OCI-LY3 (cell line): ENCODE data around the gene TRMT1.

Experiments used
- EZH2phosphoT487 ChIP-seq: fragments of 200-600 bp; shearing (Covaris generic); IDR thresholded peaks from 2 replicates; pipeline ENCODE4 v1.6.1; 2018; ENCODE audit warnings: antibody characterized with exemption, mixed run types, low read depth
- TF ChIP-seq, protein P1 (sequence below): fragments of 200-600, 300-600 bp; sonication (generic); IDR thresholded peaks from 2 replicates; pipeline ENCODE4 v1.5.1; 2014; ENCODE audit warnings: antibody characterized with exemption, low read length, low read depth

DNA sequence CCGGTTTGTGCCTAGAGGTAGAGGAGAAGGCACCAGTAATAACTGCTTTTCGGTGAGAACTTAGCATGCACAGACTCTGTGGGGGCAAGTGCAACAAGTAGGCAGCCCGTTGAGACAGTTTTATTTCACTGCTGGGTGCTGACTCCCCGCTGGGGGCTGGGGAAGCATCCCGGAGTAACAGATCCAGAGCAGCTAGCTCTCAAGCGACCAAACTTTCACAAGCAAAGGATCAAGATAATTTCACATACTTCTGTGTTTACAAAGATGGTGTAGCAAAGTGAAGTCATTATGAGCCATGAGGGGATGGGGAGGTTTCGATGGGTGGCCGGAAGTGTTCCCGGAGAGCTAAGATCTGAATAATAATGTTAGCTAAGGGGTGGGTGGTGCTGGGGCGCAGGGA, 4.3 kb upstream of the TRMT1 start:
- TF ChIP-seq, protein P1, sequence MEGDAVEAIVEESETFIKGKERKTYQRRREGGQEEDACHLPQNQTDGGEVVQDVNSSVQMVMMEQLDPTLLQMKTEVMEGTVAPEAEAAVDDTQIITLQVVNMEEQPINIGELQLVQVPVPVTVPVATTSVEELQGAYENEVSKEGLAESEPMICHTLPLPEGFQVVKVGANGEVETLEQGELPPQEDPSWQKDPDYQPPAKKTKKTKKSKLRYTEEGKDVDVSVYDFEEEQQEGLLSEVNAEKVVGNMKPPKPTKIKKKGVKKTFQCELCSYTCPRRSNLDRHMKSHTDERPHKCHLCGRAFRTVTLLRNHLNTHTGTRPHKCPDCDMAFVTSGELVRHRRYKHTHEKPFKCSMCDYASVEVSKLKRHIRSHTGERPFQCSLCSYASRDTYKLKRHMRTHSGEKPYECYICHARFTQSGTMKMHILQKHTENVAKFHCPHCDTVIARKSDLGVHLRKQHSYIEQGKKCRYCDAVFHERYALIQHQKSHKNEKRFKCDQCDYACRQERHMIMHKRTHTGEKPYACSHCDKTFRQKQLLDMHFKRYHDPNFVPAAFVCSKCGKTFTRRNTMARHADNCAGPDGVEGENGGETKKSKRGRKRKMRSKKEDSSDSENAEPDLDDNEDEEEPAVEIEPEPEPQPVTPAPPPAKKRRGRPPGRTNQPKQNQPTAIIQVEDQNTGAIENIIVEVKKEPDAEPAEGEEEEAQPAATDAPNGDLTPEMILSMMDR, result no peak
- TF ChIP-seq EZH2phosphoT487, result no peak
